HG02678 (cell line): ENCODE results near the gene BZW2.

Experiments
- ATAC-seq: cut with Tn5 transposase; IDR thresholded peaks from one replicate; pipeline ENCODE4 v1.9.1; 2021; ENCODE audit warnings: mild to moderate bottlenecking, moderate library complexity; ENCODE audit not compliant: unreplicated experiment

Gene BZW2

GRCh38 chr7:16744518-16745250 is 98.7 kb downstream of the BZW2 start:
- no peak for ATAC-seq

- no peak for ATAC-seq
These were observed 99.7 kb downstream of the BZW2 start for GRCh38 chr7:16745645-16746044.

- ATAC-seq = no peak
These were observed 101.1 kb downstream of the BZW2 start for GRCh38 chr7:16747102-16747501.

GRCh38 chr7:16753102-16753931 is 107.3 kb downstream of the BZW2 start, which contains the start of gene TSPAN13:
Gene TSPAN13 (plus strand): TSS chr7:16753755. CDS start chr7:16753968, 213 bp downstream.
- ATAC-seq = peak; percentile 65

GRCh38 chr7:16753932-16754855 is 108.2 kb downstream of the BZW2 start:
- ATAC-seq = peak; percentile 28

GRCh38 chr7:16754856-16755317 is 108.9 kb downstream of the BZW2 start:
- ATAC-seq = no peak

GRCh38 chr7:16755397-16755796 is 109.4 kb downstream of the BZW2 start:
- ATAC-seq = no peak
